ENCODE measurements around the gene SHD. TPM values are rescaled to one million over a fixed set of nuclear protein-coding genes. Genes with fewer than 3 reads are reported as not detected.
A peak's percentile ranks its signal among the peaks of the same experiment; 100 is the strongest.

Gene SHD
- total and polyA plus RNA-seq, 9 of the 15 experiments (the other 6 are each of a cell fraction or from before 2014, with no cell fraction given): 0.05 to 0.62 (median 0.15) TPM; not detected in 5

DNA sequence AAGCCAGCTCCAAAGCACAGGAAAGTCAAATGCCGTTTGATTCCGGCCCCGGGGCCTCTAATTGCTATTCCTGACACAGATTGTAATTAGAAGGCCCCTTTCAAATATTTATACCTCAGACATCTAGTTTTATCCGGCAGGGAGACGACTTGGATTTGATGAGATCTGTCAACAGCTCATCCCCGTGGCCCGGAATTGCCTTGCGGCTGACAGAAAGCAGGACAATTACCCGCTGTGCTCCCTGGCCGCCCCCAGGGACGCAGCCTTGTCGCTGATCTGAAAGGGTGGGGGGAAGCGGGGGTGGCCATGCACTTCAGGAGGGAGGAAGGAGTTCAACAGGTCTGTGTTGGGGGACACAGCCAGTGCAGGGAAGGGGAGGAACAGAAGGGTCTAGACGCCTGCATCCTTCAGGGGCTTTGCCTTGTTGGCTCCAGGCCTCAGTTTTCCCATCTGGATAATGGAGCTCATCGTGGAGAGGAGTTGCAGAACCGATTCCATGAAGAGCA lies 1.8 kb upstream of the SHD start (continued):
- TF ChIP-seq, protein P1, sequence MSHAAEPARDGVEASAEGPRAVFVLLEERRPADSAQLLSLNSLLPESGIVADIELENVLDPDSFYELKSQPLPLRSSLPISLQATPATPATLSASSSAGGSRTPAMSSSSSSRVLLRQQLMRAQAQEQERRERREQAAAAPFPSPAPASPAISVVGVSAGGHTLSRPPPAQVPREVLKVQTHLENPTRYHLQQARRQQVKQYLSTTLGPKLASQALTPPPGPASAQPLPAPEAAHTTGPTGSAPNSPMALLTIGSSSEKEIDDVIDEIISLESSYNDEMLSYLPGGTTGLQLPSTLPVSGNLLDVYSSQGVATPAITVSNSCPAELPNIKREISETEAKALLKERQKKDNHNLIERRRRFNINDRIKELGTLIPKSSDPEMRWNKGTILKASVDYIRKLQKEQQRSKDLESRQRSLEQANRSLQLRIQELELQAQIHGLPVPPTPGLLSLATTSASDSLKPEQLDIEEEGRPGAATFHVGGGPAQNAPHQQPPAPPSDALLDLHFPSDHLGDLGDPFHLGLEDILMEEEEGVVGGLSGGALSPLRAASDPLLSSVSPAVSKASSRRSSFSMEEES (CRISPR knock-in tag; IDR thresholded peaks at IDR 0.05): no peak

- H3K4me3 ChIP-seq: no peak overlapping the region
- no TSS peak for BruUV-seq (replicated peaks)
- ChIA-PET CTCF (ENCODE audit: low intra/inter-chr PET ratio) (no interaction called here), POLR2A (interaction anchor here (0.6 to 1.6 kb wide), 4 partner anchors 10 to 67 kb away, joined by 3 to 4 read pairs (median 3); no protein-coding TSS in a partner anchor)
- H3K79me2 ChIP-seq (ENCODE audit: control insufficient read depth, insufficient read depth, low read length): no peaks in the 10 kb centered on the region
- no peak overlapping the region for H3K27ac ChIP-seq (ENCODE audit: extremely low read depth, low read depth, low read length)
- DNase-seq (ENCODE audit: extremely low read depth in 1 of 4, low spot score in 3 of 4) (no peak), FAIRE-seq (no peak), ATAC-seq (0 out of 3 replicates have a peak, but pooled peaks have one; percentile 19)
- H3K4me1 ChIP-seq (replicated peaks in 1 of 2; ENCODE audit: control insufficient read depth in 2 of 2, insufficient read depth in 2 of 2, low read length in 2 of 2): peaks cover 0 to 19% of the 10 kb centered on the region in 2 experiments; a peak in 4 of 5 replicates
- in situ Hi-C loops (cut with MboI): loop anchor here (10.0 kb wide), 1 partner anchor 67 kb away; the partner anchor contains the start of gene MPND
- H3K27me3 ChIP-seq (ENCODE audit: control insufficient read depth in 2 of 2, insufficient read depth in 2 of 2, low read length in 2 of 2): peaks cover 13 to 22% of the 10 kb centered on the region in 2 experiments; a peak in 4 of 5 replicates
- H3K4me2 ChIP-seq (ENCODE audit: insufficient read depth, low read length): no peak overlapping the region
- TF ChIP-seq ZNF699 (CRISPR knock-in tag; IDR thresholded peaks at IDR 0.05; ENCODE audit: insufficient replicate concordance) (no peak), PCBP2 (IDR thresholded peaks at IDR 0.05; ENCODE audit: low read depth, low read length, poor library complexity, severe bottlenecking) (no peak), NR2F6 (CRISPR knock-in tag; IDR thresholded peaks at IDR 0.05) (no peak), GTF2E2 (tag; IDR thresholded peaks at IDR 0.05) (no peak), BRF2 (IDR thresholded peaks at IDR 0.05; ENCODE audit: borderline replicate concordance, insufficient read depth, insufficient read length) (no peak), GATA2 (CRISPR knock-in tag; IDR thresholded peaks at IDR 0.05) (no peak), NFYB (IDR thresholded peaks at IDR 0.05; ENCODE audit: extremely low read depth, insufficient read length) (no peak), ZNF134 (CRISPR knock-in tag; conservative IDR thresholded peaks at IDR 0.05) (no peak), RAD21 (CRISPR knock-in tag; conservative IDR thresholded peaks at IDR 0.05 in 1 of 2, IDR thresholded peaks at IDR 0.05 in 1 of 2) (no peak), ZNF224 (CRISPR knock-in tag; IDR thresholded peaks at IDR 0.05) (no peak), LEF1 (IDR thresholded peaks at IDR 0.05) (no peak), MCM3 (IDR thresholded peaks at IDR 0.05) (no peak)
- TF ChIP-seq, protein P2, sequence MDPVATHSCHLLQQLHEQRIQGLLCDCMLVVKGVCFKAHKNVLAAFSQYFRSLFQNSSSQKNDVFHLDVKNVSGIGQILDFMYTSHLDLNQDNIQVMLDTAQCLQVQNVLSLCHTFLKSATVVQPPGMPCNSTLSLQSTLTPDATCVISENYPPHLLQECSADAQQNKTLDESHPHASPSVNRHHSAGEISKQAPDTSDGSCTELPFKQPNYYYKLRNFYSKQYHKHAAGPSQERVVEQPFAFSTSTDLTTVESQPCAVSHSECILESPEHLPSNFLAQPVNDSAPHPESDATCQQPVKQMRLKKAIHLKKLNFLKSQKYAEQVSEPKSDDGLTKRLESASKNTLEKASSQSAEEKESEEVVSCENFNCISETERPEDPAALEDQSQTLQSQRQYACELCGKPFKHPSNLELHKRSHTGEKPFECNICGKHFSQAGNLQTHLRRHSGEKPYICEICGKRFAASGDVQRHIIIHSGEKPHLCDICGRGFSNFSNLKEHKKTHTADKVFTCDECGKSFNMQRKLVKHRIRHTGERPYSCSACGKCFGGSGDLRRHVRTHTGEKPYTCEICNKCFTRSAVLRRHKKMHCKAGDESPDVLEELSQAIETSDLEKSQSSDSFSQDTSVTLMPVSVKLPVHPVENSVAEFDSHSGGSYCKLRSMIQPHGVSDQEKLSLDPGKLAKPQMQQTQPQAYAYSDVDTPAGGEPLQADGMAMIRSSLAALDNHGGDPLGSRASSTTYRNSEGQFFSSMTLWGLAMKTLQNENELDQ (CRISPR knock-in tag; IDR thresholded peaks at IDR 0.05; ENCODE audit: borderline replicate concordance): no peak
- intact Hi-C loops (cut with micrococcal nuclease): no loop called here
- no peaks in the 10 kb centered on the region for H3K9me1 ChIP-seq (ENCODE audit: control insufficient read depth, insufficient read depth, low read length)
- no peak overlapping the region; a peak in 1 of 4 replicates for H3K9ac ChIP-seq (ENCODE audit: insufficient read depth in 1 of 2, low read depth in 2 of 2, low read length in 2 of 2)
- H3K9me3 ChIP-seq (replicated peaks; ENCODE audit: control insufficient read depth, insufficient read depth, low read depth, low read length): no peaks in the 10 kb centered on the region
- H4K20me1 ChIP-seq (replicated peaks; ENCODE audit: control insufficient read depth, insufficient read depth, low read length): 0 out of 2 replicates have a peak, but pooled peaks cover 3% of the 10 kb centered on the region
- WGBS (ENCODE audit: insufficient coverage, low coverage, missing lambda C conversion rate): 17% methylated on average over 4 of the region's 4 CpGs
- H3K36me3 ChIP-seq (ENCODE audit: control insufficient read depth, insufficient read depth, low read length): no peaks in the 10 kb centered on the region
- no peak overlapping the region for H2AFZ ChIP-seq (ENCODE audit: low read depth, low read length)
Measured at GRCh38 chr19:4278010-4278409, 1.1 kb upstream of the SHD start.
